Femur (tissue), 1 donor: ENCODE data around the gene ARID5A.

ENCODE experiments used
- DNase-seq: peaks from one replicate; pipeline ENCODE4 v3.0.0-alpha.2; 2017

ARID5A gene

GRCh38 chr2:96528006-96528699 is 8.4 kb upstream of the ARID5A start:
- peak; percentile 78 for DNase-seq

GRCh38 chr2:96528700-96529375 is 7.7 kb upstream of the ARID5A start:
- no peak for DNase-seq

- peak; percentile 19 for DNase-seq
Observed at GRCh38 chr2:96529376-96530143, 7.0 kb upstream of the ARID5A start.

DNA sequence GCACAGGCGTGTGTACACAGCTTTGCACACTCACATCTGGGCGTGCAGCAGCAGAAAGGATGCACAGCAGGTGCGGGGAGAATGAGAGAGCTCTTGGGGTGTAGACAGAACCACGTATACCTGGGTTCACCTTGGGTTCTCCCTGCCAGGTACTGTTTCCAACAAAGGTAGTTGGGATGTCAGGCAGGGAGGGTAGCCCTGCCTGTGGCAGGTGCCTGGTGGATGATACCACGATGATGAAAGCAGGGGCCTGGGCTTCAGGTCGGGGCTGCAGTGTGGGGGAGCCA is 6.5 kb upstream of the ARID5A start:
- peak; percentile 16 for DNase-seq

DNA sequence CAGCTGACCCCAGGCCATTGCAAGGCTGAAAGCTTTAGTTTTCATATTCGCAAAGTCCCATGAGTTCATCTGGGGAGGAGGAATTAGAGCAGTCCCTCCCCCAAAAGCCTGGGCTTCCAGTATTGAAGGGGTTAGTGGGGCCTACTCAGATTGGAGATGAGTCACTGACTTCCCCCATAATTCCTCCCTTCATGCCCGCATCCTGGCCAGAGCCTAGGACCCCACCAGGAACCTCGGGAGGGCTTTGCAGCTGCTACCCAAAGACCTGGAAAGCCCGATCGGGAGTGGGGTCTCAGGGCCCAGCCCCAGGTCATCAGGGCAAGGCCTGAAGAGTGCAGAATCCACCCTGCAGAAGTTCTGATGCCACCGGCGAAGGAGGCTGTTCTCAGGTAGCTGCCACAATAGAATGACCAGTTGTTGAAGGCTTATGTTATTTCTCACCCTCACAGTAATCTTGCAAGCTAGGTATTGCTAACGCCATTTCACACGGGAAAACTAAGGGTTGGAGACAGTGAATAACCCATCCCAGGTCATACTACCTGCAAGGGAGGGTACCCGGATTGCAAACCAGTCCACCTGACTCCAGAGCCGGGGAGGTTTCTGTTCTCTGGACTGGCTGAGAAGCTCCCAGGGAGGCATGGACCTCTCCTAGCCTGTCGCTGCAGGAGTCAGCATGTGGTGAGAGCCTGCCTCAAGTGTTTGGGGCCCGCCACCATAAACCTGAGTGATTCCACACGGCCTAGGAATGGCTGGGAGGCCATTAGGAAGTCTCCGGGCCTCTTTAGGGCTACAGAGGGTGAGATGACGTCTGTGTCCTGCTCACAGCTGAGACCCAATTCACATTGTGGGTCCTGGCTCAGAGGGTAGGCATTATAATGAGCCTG is 5.8 kb upstream of the ARID5A start:
- DNase-seq, result peak; percentile 19

- peak; percentile 29 for DNase-seq
Observed at GRCh38 chr2:96531366-96531765, 5.2 kb upstream of the ARID5A start.

DNA sequence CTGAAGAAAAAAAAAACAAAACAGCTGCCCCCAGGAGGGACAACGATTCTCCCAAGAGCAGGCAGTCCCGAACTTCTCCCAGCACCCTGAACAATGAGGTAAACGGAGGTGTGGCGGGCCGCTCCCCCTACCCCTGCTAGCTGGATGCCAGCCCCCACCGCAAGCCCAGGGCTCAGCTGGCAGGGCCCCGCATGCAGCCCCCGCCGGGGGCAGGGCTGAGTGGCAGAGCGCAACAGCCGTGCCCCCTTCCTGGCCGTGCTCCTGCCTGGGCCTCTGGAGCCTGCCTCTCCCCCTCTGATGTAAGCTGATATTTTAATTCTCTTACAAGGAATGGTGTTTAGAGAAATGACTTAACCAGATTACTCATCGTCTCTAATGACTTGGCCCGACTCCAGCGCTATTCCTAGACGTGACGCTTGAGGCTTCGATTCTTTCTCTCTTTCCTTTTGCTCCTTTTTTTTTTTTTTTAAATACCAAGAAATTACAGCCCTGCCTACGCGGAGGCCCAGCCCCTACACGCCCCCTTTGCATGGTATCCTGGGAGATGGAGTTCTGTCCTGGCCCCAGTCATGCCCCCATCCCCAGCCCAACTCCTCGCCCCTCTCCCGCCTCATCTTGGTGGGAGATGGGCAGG is 4.6 kb upstream of the ARID5A start:
- peak; percentile 96 for DNase-seq

GRCh38 chr2:96532641-96533291 is 3.8 kb upstream of the ARID5A start:
- peak; percentile 34 for DNase-seq

GRCh38 chr2:96533292-96534073 is 3.1 kb upstream of the ARID5A start:
- DNase-seq, result peak; percentile 87

DNA sequence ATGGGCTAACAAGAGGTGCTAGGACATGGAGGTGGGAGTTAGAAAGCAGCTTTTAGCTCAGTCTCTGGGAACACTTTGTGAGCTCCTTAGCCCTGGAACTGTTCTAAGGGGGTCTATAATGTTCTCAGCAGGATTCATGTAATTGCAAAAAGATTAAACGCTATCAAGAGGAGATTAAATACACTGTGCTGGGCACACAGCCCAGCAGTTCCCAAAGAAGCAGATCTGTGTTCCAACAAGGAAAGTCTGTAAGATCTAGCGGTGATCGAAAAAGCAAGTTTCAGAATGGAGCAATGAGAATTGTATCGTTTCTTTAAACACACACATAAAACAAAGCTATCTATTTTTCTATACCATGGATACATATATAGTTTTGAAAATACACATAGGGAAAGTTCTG is 2.4 kb upstream of the ARID5A start:
- peak; percentile 25 for DNase-seq

GRCh38 chr2:96534701-96535181 is 1.8 kb upstream of the ARID5A start:
- peak; percentile 18 for DNase-seq

DNA sequence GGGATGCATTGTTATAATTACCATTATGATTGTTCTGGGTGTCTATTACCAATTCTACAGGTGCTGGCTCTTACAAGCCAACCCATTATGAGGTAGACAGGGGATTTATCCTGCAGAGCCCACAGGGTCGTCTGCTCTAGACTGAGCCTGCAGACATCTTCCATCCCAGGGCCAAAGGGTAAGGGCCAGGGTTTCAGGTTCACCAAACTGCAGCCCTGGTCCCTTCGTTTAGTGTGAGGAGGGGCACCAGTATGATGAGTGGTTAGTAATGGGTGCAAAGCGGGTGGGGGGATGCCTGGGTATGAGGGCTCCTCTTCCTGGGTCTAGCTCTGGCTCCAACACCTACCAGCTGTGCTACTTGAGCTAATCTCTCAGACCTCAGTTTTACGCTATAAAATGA is 1.2 kb upstream of the ARID5A start:
- DNase-seq, result peak; percentile 13

- DNase-seq, result peak; percentile 83
Observed at GRCh38 chr2:96537066-96537733, 648 bp downstream of the ARID5A start.

DNA sequence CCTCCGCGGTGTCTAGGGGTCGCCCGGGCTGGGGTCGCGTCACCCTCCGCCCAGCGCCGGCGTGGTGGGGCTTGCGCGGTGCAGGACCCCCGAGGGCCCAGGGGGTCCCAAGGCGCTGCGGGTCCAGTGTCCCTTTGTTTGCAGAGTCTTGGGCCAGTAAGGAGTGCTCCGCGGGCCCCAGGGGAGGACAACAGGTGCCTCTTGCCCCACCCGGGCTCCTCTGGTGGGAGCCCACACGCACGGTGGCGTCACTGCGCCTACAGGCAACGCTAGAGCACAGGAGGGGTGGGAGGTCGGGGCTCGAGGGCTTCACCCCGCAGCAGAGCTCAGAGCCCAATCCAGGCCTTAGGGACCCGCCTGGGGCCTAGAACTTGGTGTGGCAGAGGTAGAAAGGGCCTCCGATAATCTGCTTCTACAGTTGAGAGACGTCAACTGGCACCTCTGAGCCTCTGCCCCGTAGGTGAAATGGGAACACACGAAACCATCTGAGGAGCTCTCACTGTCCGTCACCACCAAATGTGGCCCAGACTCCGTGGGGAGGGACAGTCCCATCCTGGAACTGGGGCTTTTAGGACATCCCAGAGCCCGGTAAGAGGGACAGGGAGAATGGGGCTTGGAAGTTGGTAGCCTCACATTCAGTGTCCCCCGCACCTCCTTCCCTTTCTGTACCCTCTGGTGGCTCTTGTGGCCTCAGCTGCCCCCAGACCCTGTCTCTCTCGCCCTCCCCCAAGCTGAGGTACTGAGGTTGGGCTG is 1.4 kb downstream of the ARID5A start:
- DNase-seq, result peak; percentile 38

- peak; percentile 72 for DNase-seq
Observed at GRCh38 chr2:96538487-96539214, 2.1 kb downstream of the ARID5A start.

DNA sequence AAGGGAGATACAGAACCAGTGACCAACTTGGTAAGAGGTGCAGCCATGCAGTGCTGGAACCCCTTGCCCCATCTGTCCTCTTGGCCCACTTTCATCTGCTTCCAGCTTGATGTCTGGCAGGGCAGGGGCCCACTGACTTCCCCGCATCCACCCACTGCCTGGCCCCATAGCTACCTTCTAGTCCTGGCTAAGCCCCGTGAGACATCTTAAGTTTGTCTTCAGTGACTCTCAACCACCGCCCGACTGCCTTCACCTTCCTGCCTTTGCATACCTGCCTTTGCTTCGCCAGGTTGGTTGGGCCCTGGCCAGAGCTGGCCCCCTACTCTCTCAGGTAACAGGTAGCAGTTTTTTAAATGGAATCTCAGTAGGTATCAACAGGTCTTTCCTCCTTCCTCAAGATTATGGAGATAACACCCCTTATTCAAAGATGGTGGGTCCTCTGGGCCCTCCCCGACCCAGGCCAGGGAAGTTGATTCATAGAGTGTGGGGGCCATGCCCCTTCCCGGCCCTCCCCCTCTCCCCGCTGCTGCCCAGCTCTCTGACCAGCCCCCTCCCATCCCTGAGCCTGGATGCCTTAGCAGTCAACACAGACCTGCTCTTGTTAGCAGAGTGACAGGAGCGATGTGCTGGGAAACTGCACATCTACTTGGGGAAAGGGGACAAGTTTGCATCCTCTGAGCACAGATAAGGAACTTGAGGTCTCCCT is 2.8 kb downstream of the ARID5A start:
- peak; percentile 21 for DNase-seq

- peak; percentile 8 for DNase-seq
Observed at GRCh38 chr2:96540136-96540535, 3.6 kb downstream of the ARID5A start.
